Fibroblast of lung (primary cell): ENCODE data around the gene ANXA6. TPM values are rescaled to one million over a fixed set of nuclear protein-coding genes. Genes with fewer than 3 reads are reported as not detected.

Experiments used
- DNase-seq, 2 donors: peaks; one replicate each; pipeline versions ENCODE4 v3.0.0 to v3.0.0-alpha.2; 2010; ENCODE audit warnings: low read depth in 2 of 2
- H2AFZ ChIP-seq: 2 replicates; pipeline ENCODE4 v1.5.1; 2012; ENCODE audit warnings: low read length, control low read depth, inconsistent platforms
- H3K27ac ChIP-seq: 2 replicates; pipeline ENCODE4 v1.5.1; 2011; ENCODE audit warnings: low read length, control low read depth; ENCODE audit not compliant: insufficient read depth
- H3K27me3 ChIP-seq: 2 replicates; pipeline ENCODE4 v1.5.1; 2011; ENCODE audit warnings: mild to moderate bottlenecking, low read length; ENCODE audit not compliant: control insufficient read depth, insufficient read depth
- H3K36me3 ChIP-seq: 2 replicates; pipeline ENCODE4 v1.5.1; 2011; ENCODE audit warnings: low read length; ENCODE audit not compliant: control insufficient read depth, insufficient read depth
- H3K4me1 ChIP-seq: 2 replicates; pipeline ENCODE4 v1.5.1; 2011; ENCODE audit warnings: low read length; ENCODE audit not compliant: control insufficient read depth, insufficient read depth; ENCODE audit errors: extremely low read depth
- H3K4me2 ChIP-seq: 2 replicates; pipeline ENCODE4 v1.5.1; 2011; ENCODE audit warnings: low read length, control low read depth; ENCODE audit not compliant: insufficient read depth; ENCODE audit errors: extremely low read depth
- H3K4me3 ChIP-seq, 4 experiments: fragments of 200-600 bp in 1 of 4; sonication (generic) in 1 of 4; replicated peaks in 1 of 4; 2 replicates each; pipeline ENCODE4 v1.5.1; 2011 to 2016; ENCODE audit warnings: low read length in 4 of 4, low read depth in 3 of 4, mild to moderate bottlenecking in 3 of 4, control low read depth in 2 of 4, inconsistent platforms in 1 of 4, mixed read lengths in 1 of 4; ENCODE audit not compliant: insufficient read depth in 1 of 4; ENCODE audit errors: control extremely low read depth in 1 of 4
- H3K79me2 ChIP-seq: 2 replicates; pipeline ENCODE4 v1.5.1; 2012; ENCODE audit warnings: mild to moderate bottlenecking, low read length, inconsistent platforms; ENCODE audit not compliant: control insufficient read depth, insufficient read depth
- H3K9ac ChIP-seq: 2 replicates; pipeline ENCODE4 v1.5.1; 2011; ENCODE audit warnings: mild to moderate bottlenecking, low read length, control low read depth; ENCODE audit not compliant: insufficient read depth
- H3K9me3 ChIP-seq: 2 replicates; pipeline ENCODE4 v1.5.1; 2012; ENCODE audit warnings: low read depth, low read length; ENCODE audit not compliant: control insufficient read depth, insufficient read depth
- H4K20me1 ChIP-seq: 2 replicates; pipeline ENCODE4 v1.5.1; 2011; ENCODE audit warnings: low read length; ENCODE audit not compliant: control insufficient read depth, insufficient read depth; ENCODE audit errors: extremely low read depth
- EZH2 ChIP-seq: IDR thresholded peaks from 2 replicates; pipeline ENCODE4 v1.5.1; 2012; ENCODE audit warnings: low read length, control low read depth, mild to moderate bottlenecking; ENCODE audit errors: missing control alignments
- polyA plus RNA-seq, 2 donors: library from polyadenylated mRNA; depleted of rRNA in 1 of 2; stranded (reverse) in 1 of 2; unstranded in 1 of 2; fragments of >200 nt; gene quantifications; 2 replicates each; pipeline ENCODE4 v1.2.1, GENCODE V29; 2011 to 2012; ENCODE audit warnings: missing spikeins in 1 of 2
- total RNA-seq: library from RNA; depleted of rRNA; stranded (reverse); fragments of >200 nt; gene quantifications from 2 replicates; pipeline ENCODE4 v1.2.1, GENCODE V29; 2014
- TF ChIP-seq, protein P1 (sequence below), 2 donors: IDR thresholded peaks in 1 of 2; conservative IDR thresholded peaks in 1 of 2; 1 replicate in 1 of 2; 2 replicates in 1 of 2; pipeline ENCODE4 v1.5.1; 2011 to 2012; ENCODE audit warnings: low read length in 2 of 2, control low read depth in 1 of 2, inconsistent platforms in 1 of 2, low read depth in 1 of 2, mild to moderate bottlenecking in 1 of 2

Gene ANXA6
- total and polyA plus RNA-seq, 2 donors (not counting 1 experiment from before 2014, with no cell fraction given), result 591 to 615 TPM

- Histone ChIP-seq H3K4me2 (no peak overlapping the region), H3K79me2 (peaks cover 92% of the 10 kb centered on the region), H3K9me3 (no peaks in the 10 kb centered on the region), H3K4me3 (peak overlapping the region in 1 of 4 experiments; percentile 20), H3K9ac (no peak overlapping the region), H2AFZ (no peak overlapping the region), H4K20me1 (peaks cover 7% of the 10 kb centered on the region), H3K27me3 (no peaks in the 10 kb centered on the region), H3K4me1 (peaks cover 40% of the 10 kb centered on the region), H3K27ac (no peak overlapping the region), H3K36me3 (peaks cover 4% of the 10 kb centered on the region)
- DNase-seq, result no peak
- TF ChIP-seq, protein P1, sequence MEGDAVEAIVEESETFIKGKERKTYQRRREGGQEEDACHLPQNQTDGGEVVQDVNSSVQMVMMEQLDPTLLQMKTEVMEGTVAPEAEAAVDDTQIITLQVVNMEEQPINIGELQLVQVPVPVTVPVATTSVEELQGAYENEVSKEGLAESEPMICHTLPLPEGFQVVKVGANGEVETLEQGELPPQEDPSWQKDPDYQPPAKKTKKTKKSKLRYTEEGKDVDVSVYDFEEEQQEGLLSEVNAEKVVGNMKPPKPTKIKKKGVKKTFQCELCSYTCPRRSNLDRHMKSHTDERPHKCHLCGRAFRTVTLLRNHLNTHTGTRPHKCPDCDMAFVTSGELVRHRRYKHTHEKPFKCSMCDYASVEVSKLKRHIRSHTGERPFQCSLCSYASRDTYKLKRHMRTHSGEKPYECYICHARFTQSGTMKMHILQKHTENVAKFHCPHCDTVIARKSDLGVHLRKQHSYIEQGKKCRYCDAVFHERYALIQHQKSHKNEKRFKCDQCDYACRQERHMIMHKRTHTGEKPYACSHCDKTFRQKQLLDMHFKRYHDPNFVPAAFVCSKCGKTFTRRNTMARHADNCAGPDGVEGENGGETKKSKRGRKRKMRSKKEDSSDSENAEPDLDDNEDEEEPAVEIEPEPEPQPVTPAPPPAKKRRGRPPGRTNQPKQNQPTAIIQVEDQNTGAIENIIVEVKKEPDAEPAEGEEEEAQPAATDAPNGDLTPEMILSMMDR (conservative IDR thresholded peaks at IDR 0.05 in 1 of 2, IDR thresholded peaks at IDR 0.05 in 1 of 2; ENCODE audit: low read depth in 1 of 2, low read length in 2 of 2), result no peak
- TF ChIP-seq EZH2, result no peak
Measured at GRCh38 chr5:151153300-151153699, 4.3 kb downstream of the ANXA6 start.

- Histone ChIP-seq H3K27me3 (no peaks in the 10 kb centered on the region), H3K9ac (no peak overlapping the region), H3K4me3 (no peak overlapping the region), H3K36me3 (peaks cover 4% of the 10 kb centered on the region), H2AFZ (no peak overlapping the region), H4K20me1 (peaks cover 7% of the 10 kb centered on the region), H3K9me3 (no peaks in the 10 kb centered on the region), H3K27ac (peak overlapping the region; percentile 72), H3K4me2 (peak overlapping the region; percentile 28), H3K79me2 (peaks cover 99% of the 10 kb centered on the region), H3K4me1 (peaks cover 40% of the 10 kb centered on the region)
- DNase-seq, result peak; percentile 47 to 57
- TF ChIP-seq, protein P1 (conservative IDR thresholded peaks at IDR 0.05 in 1 of 2, IDR thresholded peaks at IDR 0.05 in 1 of 2; ENCODE audit: low read depth in 1 of 2, low read length in 2 of 2), result no peak
- TF ChIP-seq EZH2, result no peak
Measured at GRCh38 chr5:151151793-151152192, 5.8 kb downstream of the ANXA6 start.

DNA sequence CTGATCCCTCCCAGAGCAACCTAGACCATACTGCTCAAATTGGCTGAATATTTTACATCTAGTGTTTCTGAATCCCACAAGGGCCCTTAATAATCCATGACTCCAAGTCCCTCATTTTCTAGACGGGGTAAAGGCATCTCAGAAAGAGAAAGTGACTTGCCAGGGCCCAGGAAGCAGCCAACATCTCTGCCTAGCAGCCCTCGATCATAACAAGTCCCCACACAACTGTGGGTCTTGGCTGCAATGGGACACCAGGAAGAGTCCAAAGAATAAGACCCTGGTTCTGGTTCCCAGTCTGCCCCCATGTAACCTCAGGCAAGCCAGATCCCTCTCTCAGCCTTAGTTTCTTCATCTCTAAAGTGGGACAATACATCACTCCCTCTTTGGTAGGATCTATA, 6.3 kb downstream of the ANXA6 start:
- Histone ChIP-seq H2AFZ (no peak overlapping the region), H3K4me3 (peak overlapping the region in 2 of 4 experiments; percentile 9 to 13), H3K9ac (no peak overlapping the region), H3K27me3 (no peaks in the 10 kb centered on the region), H3K9me3 (no peaks in the 10 kb centered on the region), H3K4me2 (peak overlapping the region; percentile 28), H3K27ac (peak overlapping the region; percentile 72), H4K20me1 (peaks cover 7% of the 10 kb centered on the region), H3K36me3 (peaks cover 4% of the 10 kb centered on the region), H3K79me2 (peaks cover 99% of the 10 kb centered on the region), H3K4me1 (peaks cover 40% of the 10 kb centered on the region)
- TF ChIP-seq EZH2, result no peak
- TF ChIP-seq, protein P1 (conservative IDR thresholded peaks at IDR 0.05 in 1 of 2, IDR thresholded peaks at IDR 0.05 in 1 of 2; ENCODE audit: low read depth in 1 of 2, low read length in 2 of 2), result no peak
- no peak for DNase-seq
